Measurements from ENCODE around the gene MMGT1. TPM values are rescaled to one million over a fixed set of nuclear protein-coding genes. Genes with fewer than 3 reads are reported as not detected.
"Not testable (repeated sequence)": the region's sequence is repeated elsewhere in the genome, so short reads cannot be mapped to it uniquely, and the experiment has no call there.

MMGT1 gene
- total and polyA plus RNA-seq, 4 experiments from 2014 or later = 9.1 to 29.0 (median 21.1) TPM

DNA sequence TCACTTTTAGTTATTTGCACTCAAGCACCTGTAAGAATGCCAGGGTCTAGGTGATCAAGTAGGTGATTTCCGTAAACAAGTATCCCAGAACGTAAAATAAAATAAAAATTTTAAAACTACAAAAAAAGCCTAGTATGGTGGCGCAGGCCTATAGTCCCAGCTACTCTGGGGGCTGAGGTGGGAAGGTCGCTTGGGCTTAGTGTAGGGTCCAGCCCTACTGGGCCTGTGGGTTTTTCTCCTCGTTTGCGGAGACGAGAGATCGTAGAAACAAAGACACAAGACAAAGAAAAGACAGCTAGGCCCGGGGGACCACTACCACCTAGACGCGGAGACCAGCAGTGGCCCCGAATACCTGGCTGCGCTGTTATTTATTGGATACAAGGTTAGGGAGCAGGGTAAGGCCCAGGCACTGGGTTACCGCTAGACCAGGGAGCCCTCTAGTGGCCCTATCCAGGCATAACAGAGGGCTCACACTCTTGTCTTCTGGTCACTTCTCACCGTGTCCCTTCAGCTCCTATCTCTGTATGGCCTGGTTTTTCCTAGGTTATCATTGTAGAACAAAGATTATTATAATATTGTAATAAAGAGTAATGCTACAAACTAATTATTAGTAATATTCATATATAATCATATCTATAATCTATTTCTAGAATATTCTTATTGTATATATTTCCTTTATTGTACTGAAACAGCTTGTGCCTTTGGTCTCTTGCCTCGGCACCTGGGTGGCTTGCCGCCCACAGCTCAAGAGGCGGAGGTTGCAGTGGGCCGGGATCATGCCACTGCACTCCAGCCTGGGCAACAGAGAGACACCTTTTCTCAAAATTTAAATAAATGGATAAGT lies 41.9 kb downstream of the MMGT1 start:
- Histone ChIP-seq H3K27me3 (ENCODE audit: insufficient read depth, low read length) (no peaks in the 10 kb centered on the region), H3K4me1 (ENCODE audit: insufficient read depth, low read length) (no peaks in the 10 kb centered on the region), H3K9me3 (ENCODE audit: control insufficient read depth in 1 of 2, low read length in 2 of 2) (no peaks in the 10 kb centered on the region), H3K36me3 (ENCODE audit: insufficient read depth, low read length) (no peaks in the 10 kb centered on the region), H3K27ac (ENCODE audit: low read depth, low read length) (no peak overlapping the region), H3K4me3 (ENCODE audit: low read length in 2 of 2) (no peak overlapping the region)
- ChIA-PET POLR2A (ENCODE audit: partially characterized antibody) (no interaction called here), CTCF (ENCODE audit: partially characterized antibody) (interaction anchor here (1.2 to 1.3 kb wide), 2 partner anchors 21 to 96 kb away, joined by 3 read pairs; no protein-coding TSS in a partner anchor)
- Mint-ChIP-seq H3K4me1 (peaks cover 0 to 1% (median 0%) of the 10 kb centered on the region in 4 donors), H3K27me3 (no peaks in the 10 kb centered on the region), H3K4me3 (peak overlapping the region in 1 of 8 donors; percentile 14), H3K27ac (peak overlapping the region in 1 of 7 donors; percentile 8), H3K9me3 (peaks cover 0 to 4% (median 0%) of the 10 kb centered on the region in 8 donors), H3K36me3 (no peaks in the 10 kb centered on the region)
- intact Hi-C loops (cut with micrococcal nuclease) = no loop called here
- DNase-seq = peak in 4 of 5 donors; percentile 25 to 35 (median 28)

DNA sequence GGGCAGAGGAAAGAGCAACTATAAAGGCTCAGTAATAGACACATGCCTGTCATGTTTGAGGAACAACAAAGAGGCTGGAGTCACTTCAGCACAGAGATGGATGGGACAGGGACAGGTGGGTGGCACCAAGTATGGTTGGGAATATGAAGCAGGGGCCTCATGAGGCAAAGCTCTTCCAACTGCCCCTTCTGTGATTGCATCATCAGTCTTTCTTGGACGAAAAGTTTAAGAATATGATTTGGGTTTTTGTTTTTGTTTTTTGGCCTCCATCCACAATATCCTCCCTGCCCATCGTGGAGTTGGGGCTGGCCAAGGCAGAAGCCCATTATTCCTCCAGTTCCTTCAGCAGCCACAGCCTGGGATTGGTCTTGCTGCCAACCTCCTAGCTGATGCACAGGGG lies 45.9 kb downstream of the MMGT1 start:
- Mint-ChIP-seq H3K4me1 (peaks cover 0 to 1% (median 0%) of the 10 kb centered on the region in 4 donors), H3K4me3 (no peak overlapping the region), H3K27ac (no peak overlapping the region), H3K9me3 (no peaks in the 10 kb centered on the region), H3K27me3 (no peaks in the 10 kb centered on the region), H3K36me3 (no peaks in the 10 kb centered on the region)
- Histone ChIP-seq H3K36me3 (ENCODE audit: insufficient read depth, low read length) (no peaks in the 10 kb centered on the region), H3K27ac (ENCODE audit: low read depth, low read length) (no peak overlapping the region), H3K4me1 (ENCODE audit: insufficient read depth, low read length) (no peaks in the 10 kb centered on the region), H3K4me3 (ENCODE audit: low read length in 2 of 2) (no peak overlapping the region), H3K27me3 (ENCODE audit: insufficient read depth, low read length) (no peaks in the 10 kb centered on the region), H3K9me3 (ENCODE audit: control insufficient read depth in 1 of 2, low read length in 2 of 2) (no peaks in the 10 kb centered on the region)
- intact Hi-C loops (cut with micrococcal nuclease) = no loop called here
- ChIA-PET POLR2A (ENCODE audit: partially characterized antibody) (no interaction called here), CTCF (ENCODE audit: partially characterized antibody) (no interaction called here)
- no peak for DNase-seq

DNA sequence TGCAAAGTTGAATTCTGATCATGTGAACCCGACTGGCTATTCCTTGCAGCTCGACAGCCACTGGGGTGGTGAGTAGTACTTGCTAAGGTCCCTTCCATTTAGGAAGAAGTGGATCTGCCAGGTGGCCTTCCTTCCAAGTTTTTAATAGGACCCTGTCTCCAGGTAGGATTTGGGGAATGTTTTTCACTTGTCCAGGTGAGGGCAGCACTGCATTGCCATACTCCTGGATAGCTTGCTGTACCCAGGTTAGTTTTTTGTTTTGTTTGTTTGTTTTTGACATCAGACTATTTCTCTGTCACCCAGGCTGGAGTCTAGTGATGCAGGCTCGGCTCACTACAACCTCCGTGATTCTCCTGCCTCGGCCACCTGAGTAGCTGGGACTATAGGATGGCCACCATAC lies 50.4 kb downstream of the MMGT1 start:
- no peak overlapping the region for H3K4me3 ChIP-seq (ENCODE audit: low read length in 2 of 2)
- no peaks in the 10 kb centered on the region for H3K9me3 Mint-ChIP-seq

DNA sequence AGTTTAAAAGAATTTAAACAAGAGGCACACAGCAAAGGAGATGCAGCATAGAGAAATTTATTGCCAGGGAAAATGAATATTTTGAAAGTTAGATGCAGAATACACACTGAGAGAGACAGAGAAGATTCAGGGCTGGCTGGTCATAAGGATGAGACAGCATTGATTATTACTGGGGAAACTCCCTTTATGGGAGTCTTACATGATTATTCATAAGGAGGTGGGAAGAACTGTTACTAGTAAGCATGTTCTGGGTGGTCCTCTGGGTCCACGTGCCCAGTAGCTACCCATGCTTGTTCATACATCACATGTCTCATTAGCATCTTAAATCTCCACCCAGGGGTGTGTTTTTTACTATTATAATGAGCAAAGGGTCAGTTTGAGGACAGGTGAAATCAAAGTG lies 53.3 kb downstream of the MMGT1 start:
- intact Hi-C loops (cut with micrococcal nuclease); H3K27ac Mint-ChIP-seq; H3K4me1 ChIP-seq (ENCODE audit: insufficient read depth, low read length); H3K36me3 ChIP-seq (ENCODE audit: insufficient read depth, low read length); H3K27me3 ChIP-seq (ENCODE audit: insufficient read depth, low read length); H3K36me3 Mint-ChIP-seq; CTCF ChIA-PET (ENCODE audit: partially characterized antibody); H3K9me3 ChIP-seq (ENCODE audit: control insufficient read depth in 1 of 2, low read length in 2 of 2); POLR2A ChIA-PET (ENCODE audit: partially characterized antibody); H3K27ac ChIP-seq (ENCODE audit: low read depth, low read length); H3K4me1 Mint-ChIP-seq; H3K27me3 Mint-ChIP-seq; DNase-seq; H3K4me3 ChIP-seq (ENCODE audit: low read length in 2 of 2); H3K9me3 Mint-ChIP-seq; H3K4me3 Mint-ChIP-seq: not testable (repeated sequence)

More for the DNA sequence above, 50.4 kb downstream of the MMGT1 start:
- ChIA-PET CTCF (ENCODE audit: partially characterized antibody) (no interaction called here), POLR2A (ENCODE audit: partially characterized antibody) (no interaction called here)
- H3K4me1 ChIP-seq (ENCODE audit: insufficient read depth, low read length) = no peaks in the 10 kb centered on the region
- no peaks in the 10 kb centered on the region for H3K9me3 ChIP-seq (ENCODE audit: control insufficient read depth in 1 of 2, low read length in 2 of 2)
- intact Hi-C loops (cut with micrococcal nuclease) = no loop called here
- Mint-ChIP-seq H3K36me3 (no peaks in the 10 kb centered on the region), H3K4me3 (no peak overlapping the region), H3K27me3 (no peaks in the 10 kb centered on the region), H3K4me1 (no peaks in the 10 kb centered on the region), H3K27ac (no peak overlapping the region)
- no peak overlapping the region for H3K27ac ChIP-seq (ENCODE audit: low read depth, low read length)
- no peak for DNase-seq
- H3K36me3 ChIP-seq (ENCODE audit: insufficient read depth, low read length) = no peaks in the 10 kb centered on the region
- no peaks in the 10 kb centered on the region for H3K27me3 ChIP-seq (ENCODE audit: insufficient read depth, low read length)

DNA sequence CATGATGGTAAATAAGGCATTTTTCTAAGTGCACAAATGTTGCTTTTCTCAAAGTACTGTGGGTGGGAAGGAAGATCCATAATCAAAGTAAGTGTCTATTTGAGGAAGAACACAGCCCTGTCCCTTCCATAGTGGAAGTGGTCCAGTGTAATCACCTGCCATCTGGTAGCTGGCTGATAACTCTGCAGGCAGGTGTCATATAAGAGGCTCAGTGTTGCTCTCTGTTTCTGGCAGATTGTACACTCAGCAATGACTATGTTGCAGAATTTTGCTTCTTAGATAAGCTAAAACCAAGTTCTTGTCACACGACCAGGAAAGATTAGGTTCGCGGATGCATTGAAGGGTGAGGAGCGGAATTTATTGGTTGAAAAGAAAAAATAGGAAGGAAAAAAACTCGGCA lies 59.4 kb downstream of the MMGT1 start:
- POLR2A ChIA-PET (ENCODE audit: partially characterized antibody) = no interaction called here
- DNase-seq = no peak
- H3K4me3 ChIP-seq (ENCODE audit: low read length in 2 of 2) = no peak overlapping the region
- no peaks in the 10 kb centered on the region for H3K9me3 ChIP-seq (ENCODE audit: control insufficient read depth in 1 of 2, low read length in 2 of 2)
- H3K27me3 Mint-ChIP-seq = peaks cover 3 to 4% of the 10 kb centered on the region in 2 donors
- CTCF ChIA-PET (ENCODE audit: partially characterized antibody) = no interaction called here
- no peak overlapping the region for H3K4me3 Mint-ChIP-seq
- H3K36me3 Mint-ChIP-seq = no peaks in the 10 kb centered on the region
- intact Hi-C loops (cut with micrococcal nuclease) = no loop called here
- H3K9me3 Mint-ChIP-seq = no peaks in the 10 kb centered on the region
- no peaks in the 10 kb centered on the region for H3K27me3 ChIP-seq (ENCODE audit: insufficient read depth, low read length)
- H3K4me1 Mint-ChIP-seq = no peaks in the 10 kb centered on the region
- no peak overlapping the region for H3K27ac Mint-ChIP-seq
- no peak overlapping the region for H3K27ac ChIP-seq (ENCODE audit: low read depth, low read length)
- no peaks in the 10 kb centered on the region for H3K4me1 ChIP-seq (ENCODE audit: insufficient read depth, low read length)
- H3K36me3 ChIP-seq (ENCODE audit: insufficient read depth, low read length) = no peaks in the 10 kb centered on the region

Other genes starting within 250 kb of the MMGT1 start
- gene CT45A3, start 205.8 kb downstream of the MMGT1 start, total RNA-seq = not detected
- gene CT45A3, start 205.8 kb downstream of the MMGT1 start, polyA plus RNA-seq = not detected
- not detected for gene CT45A5, start 188.5 kb downstream of the MMGT1 start, total RNA-seq
- gene CT45A5, start 188.5 kb downstream of the MMGT1 start, polyA plus RNA-seq = not detected
- not detected for gene CT45A6, start 171.2 kb downstream of the MMGT1 start, total RNA-seq
- not detected for gene CT45A6, start 171.2 kb downstream of the MMGT1 start, polyA plus RNA-seq
- not detected for gene CT45A2, start 154.0 kb downstream of the MMGT1 start, total RNA-seq
- gene CT45A2, start 154.0 kb downstream of the MMGT1 start, polyA plus RNA-seq = not detected
- not detected for gene CT45A7, start 136.7 kb downstream of the MMGT1 start, total RNA-seq
- not detected for gene CT45A7, start 136.7 kb downstream of the MMGT1 start, polyA plus RNA-seq
- not detected for gene CT45A8, start 119.5 kb downstream of the MMGT1 start, total RNA-seq
- gene CT45A8, start 119.5 kb downstream of the MMGT1 start, polyA plus RNA-seq = not detected
- gene CT45A9, start 102.2 kb downstream of the MMGT1 start, total RNA-seq = not detected
- gene CT45A9, start 102.2 kb downstream of the MMGT1 start, polyA plus RNA-seq = not detected
- gene CT45A10, start 80.5 kb downstream of the MMGT1 start, total RNA-seq = not detected
- not detected for gene CT45A10, start 80.5 kb downstream of the MMGT1 start, polyA plus RNA-seq
- gene SAGE1, start 80.3 kb downstream of the MMGT1 start, total RNA-seq = not detected
- not detected for gene SAGE1, start 80.3 kb downstream of the MMGT1 start, polyA plus RNA-seq
- gene SLC9A6, start 11.4 kb upstream of the MMGT1 start, total RNA-seq = 10 to 100 TPM; 20.5 to 24.3 TPM
- gene SLC9A6, start 11.4 kb upstream of the MMGT1 start, polyA plus RNA-seq = 10 to 100 TPM; 20.7 to 30.1 TPM
- 10 to 100 TPM; 32.3 to 32.8 TPM for gene FHL1, start 173.5 kb upstream of the MMGT1 start, total RNA-seq
- gene FHL1, start 173.5 kb upstream of the MMGT1 start, polyA plus RNA-seq = 10 to 100 TPM; 55.5 to 58.3 TPM

Measured in CD4-positive, alpha-beta memory T cell (primary cell).